SKM-1 treated with dmso at 0.1 percent for 144 hours (cell line): ENCODE data around the gene HSD17B4.
"Not testable (repeated sequence)": the region's sequence is repeated elsewhere in the genome, so short reads cannot be mapped to it uniquely, and the experiment has no call there.

Experiments used
- DNase-seq: peaks from one replicate; lab custom pipeline; 2025; ENCODE audit not compliant: unreplicated experiment; lab: John Stamatoyannopoulos, UW

Gene HSD17B4

DNA sequence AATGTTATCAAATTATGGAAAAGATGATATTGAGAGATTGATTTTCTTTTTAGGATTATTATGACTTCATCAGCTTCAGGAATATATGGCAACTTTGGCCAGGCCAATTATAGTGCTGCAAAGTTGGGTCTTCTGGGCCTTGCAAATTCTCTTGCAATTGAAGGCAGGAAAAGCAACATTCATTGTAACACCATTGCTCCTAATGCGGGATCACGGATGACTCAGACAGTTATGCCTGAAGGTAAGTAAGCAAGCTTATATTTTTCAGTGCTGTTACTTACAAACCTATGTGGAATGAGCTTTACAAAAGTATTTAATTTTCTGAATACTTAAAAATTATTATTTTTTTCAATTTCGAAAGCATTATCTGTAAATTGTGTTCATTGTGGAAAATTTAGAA is 26.5 kb downstream of the HSD17B4 start:
- DNase-seq = no peak

DNA sequence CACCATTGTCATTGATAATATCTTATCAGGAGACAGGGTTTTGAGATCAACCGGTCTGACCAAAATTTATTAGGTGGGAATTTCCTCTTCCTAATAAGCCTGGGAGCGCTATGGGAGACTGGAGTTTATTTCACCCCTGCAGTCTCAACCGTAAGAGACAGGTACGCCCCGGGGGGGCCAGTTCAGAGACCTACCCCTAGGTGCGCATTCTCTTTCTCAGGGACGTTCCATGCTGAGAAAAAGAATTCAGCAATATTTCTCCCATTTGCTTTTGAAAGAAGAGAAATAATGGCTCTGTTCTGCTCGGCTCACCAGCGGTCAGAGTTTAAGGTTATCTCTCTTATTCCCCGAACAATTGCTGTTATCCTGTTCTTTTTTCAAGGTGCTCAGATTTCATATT is 28.3 kb downstream of the HSD17B4 start:
- not testable (repeated sequence) for DNase-seq

DNA sequence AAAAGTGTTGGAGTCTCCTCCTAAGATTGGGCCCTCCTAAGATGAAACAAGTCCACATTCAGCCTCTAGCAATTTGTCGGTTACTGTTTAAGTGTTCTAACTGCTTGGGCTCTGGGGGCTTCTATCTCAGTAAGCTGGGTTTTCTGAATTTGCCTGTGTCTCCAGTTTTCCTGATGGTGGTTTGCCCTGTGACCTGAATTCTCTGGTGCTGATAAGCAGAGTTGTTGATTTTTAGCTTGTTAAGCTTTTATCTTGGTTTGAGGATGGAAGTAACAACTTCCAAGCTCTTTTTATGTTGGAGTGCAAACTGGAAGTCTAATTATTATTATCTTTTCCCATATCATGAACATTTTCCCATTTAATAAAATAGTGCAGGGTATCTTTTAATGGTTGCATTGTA is 30.9 kb downstream of the HSD17B4 start:
- DNase-seq = no peak

DNA sequence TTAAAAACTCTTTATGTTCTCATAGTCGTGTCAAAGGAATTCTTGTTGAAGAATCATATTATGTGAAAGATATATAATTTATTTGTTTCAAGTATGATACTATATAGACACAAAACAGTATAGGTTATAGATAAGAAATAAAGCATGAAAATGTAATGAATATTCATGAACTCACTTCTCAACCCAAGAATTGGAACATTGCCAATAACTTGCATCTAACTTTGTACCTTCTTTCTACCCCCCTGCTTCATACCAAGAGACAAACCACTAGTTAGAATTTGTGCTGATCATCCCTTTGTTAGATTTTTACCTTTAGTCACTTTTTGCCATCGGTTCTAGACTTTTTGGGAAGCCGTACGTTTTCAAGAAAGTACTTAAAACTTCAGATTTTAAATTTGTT is 32.6 kb downstream of the HSD17B4 start:
- no peak for DNase-seq

DNA sequence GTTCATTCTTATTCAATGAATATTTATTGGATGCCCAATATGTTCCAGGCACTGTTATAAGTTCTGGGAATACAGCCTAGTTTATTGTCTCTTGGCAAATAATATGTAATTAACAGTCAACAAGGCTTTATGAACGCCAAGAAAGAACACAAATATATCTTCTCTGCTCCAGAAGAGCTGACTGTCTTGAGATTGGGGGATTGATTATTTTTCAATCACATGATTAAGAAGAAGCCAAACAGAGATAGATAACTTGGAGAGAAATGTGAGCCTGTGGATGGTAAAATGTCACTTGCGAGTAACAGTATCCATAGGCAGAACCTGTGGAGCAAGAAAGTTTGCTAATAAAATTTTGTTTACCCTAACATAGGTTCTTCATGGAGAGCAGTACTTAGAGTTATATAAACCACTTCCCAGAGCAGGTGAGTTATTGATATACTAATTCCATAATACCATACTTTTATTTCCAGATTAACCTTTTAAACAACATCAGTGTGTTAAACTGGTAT is 49.4 kb downstream of the HSD17B4 start:
- DNase-seq = no peak

DNA sequence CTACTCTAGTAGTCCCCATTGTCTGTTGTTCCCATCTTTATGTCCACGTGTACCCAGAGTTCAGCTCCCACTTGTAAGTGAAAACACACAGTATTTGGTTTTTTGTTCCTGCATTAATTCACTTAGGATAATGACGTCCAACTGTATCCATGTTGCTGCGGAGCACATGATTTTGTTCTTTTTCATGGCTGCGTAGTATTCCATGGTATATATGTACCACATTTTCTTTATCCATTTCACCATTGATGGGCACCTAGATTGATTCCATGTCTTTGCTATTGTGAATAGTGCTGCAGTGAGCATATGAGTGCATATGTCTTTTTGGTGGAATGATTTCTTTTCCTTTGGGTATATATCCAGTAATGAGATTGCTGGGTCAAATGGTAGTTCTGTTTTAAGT is 51.6 kb downstream of the HSD17B4 start:
- DNase-seq = not testable (repeated sequence)

DNA sequence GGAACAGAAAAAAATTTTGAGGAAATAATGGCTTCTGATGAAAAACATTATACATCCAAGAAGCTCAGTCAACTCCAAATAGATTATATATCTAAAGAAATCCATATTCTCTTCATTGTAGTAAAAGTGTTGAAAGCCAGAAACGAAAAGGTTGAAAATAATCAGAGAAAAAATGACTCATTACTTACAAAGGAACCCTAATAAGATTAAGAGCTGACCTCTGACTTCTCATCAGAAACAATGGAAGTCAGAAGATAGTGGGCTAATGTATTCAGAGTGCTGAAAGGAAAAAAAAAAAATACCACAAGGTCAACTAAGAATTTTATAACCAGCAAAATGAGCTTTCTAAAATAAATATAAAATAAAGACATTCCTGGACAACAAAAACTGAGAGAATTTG is 60.0 kb downstream of the HSD17B4 start:
- no peak for DNase-seq

DNA sequence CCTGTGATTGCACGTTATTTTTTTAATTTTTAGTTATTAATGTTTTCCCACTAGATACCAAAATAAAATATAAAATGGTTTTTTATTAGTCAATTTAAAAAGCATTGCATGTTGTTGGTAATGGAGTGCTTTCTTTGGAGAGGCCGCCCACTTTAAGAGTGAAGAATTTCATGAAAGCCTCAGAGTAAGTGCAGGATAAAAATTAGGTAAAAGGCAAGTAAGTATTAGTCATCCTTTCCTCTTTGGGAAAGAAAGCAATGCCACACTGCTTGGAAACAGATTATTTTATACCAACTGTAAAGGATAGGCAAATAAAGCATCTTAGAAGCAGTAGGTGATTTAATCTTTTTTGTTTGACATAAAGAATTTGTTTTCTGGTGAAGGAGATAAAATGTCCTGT is 62.9 kb downstream of the HSD17B4 start:
- no peak for DNase-seq

DNA sequence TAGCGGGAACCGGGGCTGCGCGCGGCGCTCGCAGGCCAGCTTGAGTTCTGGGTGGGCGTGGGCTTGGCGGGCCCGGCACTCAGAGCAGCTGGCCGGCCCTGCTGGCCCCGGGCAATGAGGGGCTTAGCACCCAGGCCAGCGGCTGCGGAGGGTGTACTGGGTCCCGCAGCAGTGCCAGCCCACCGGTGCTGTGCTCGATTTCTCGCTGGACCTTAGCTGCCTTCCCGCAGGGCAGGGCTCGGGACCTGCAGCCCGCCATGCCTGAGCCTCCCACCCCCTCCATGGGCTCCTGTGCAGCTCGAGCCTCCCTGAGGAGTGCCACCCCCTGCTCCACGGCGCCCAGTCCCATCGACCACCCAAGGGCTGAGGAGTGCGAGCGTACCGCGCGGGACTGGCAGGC is 64.8 kb downstream of the HSD17B4 start:
- not testable (repeated sequence) for DNase-seq

DNA sequence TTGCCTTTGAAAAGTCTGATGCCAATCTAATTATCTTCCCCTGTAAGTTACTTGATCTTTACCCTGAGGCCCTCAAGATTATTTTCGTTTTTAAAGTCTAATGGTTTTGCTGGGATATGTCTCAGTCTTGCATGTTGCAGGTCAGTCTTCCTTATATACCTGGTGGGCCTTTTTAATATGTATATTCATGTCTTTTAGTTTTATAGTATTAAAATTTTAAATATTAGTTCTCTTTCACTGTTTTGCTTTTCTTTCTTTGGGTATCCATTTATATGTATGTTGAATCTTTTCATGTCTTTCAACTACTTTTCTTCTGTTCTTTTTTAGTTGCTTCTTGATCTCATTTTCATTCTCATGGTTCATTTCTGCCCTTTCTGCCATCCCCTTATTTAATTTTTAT is 68.9 kb downstream of the HSD17B4 start:
- no peak for DNase-seq

DNA sequence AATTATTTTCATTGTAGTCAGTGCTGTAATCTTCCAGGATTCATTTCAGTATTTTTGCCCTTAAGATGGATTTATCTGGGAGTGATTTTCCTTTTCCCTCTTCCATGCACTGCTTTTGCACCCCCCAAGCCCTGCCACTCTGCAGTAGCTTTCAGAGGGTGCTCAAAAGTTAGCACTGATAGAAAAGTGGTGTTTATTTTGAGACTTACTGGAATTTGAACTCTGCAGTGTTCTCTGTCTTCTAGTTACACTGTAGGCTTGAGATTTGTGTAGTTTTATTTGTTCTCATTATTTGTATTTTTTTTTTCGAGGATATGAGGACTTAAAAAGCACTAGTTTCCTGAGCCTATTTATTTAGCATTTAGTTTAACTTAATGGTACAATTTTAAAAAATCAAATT is 70.5 kb downstream of the HSD17B4 start:
- no peak for DNase-seq

DNA sequence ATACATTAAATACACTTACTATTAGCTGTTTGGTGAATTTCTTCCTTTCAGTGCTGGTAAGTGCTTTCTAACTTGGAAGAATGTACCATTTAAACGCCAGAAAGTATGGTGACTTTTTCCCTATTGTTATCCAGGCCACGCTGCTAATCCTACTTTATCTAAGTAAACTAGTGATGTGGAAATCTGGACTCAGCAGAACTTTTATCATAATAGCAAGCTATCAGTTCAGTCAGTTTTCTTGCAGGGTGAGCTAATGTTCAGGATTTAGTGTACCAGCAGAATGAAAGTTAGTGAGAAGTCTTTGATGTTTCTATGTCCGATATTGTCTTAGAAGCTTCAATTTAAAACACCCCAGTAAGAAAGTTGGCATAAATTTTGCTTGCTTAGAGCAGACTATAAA is 72.2 kb downstream of the HSD17B4 start:
- no peak for DNase-seq

DNA sequence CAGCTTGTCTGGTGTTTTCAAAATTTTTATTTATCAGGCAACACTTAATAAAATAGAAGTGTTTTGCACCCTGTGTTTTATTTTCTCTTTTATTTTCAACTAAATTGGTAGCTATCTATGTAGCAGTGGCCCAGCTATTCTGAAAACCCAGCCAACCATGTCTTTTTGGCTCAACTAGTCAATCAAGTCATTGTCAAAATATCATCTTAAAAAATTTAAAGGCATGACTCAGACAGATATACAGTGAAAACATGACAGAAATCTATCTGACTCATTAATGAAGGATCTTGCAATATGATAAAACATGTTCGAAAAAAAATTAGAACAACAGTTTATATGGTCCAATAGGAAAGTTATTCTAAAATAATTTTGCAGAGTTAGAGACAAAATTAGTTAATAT is 75.1 kb downstream of the HSD17B4 start:
- no peak for DNase-seq

DNA sequence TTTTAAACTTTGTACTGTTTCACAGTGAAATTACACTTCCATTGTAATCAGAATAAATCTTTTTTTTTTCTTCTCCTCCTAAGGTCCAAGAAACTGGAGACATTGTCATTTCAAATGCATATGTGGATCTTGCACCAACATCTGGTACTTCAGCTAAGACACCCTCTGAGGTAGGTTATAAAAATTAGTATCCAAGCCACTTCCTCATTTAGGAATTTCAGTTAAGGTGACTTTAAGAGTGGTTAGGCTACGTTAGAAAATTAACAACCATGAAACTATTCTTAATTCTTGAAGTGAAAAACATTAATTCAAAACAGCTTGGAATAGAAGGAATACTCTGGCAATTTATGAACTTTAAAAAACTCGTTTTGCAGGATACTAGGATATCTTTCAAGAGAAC is 77.5 kb downstream of the HSD17B4 start:
- DNase-seq = no peak

DNA sequence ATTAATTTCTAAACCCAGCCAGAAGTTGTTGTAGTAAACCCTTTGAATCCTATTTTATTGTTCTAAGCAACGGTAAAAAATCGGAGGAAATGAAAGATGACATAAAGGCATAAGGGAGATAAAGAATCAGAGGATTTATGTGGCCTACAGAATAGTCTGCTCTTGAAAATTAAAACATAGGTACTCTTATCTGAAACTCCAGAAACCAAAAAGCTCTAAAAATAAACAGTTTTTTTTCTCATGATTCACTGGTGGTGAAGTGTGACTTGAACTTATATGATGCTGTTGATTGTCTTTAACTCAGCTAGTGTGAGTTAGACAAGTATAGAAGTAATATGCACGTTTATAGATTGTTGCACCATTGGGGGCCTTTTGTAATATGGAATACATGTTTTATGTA is 80.3 kb downstream of the HSD17B4 start:
- DNase-seq = no peak

DNA sequence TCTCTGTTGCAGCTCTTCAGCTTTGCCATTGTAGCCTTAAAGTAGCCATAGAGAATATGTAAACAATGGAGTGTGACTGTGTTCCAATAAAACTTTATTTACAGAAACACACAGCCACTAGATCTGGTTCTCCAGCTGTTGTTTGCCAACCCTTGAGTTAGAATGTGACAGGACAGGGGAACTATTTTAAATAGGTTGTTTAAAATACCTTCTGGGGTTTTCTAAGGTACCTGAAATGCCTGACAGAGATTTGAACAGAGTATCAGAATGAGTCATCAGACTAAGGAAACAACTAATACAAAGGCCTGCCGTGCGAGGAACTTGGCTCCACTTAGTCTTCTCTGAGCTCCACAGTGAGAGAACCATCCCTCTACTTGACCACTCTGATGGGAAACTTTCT is 85.4 kb downstream of the HSD17B4 start:
- no peak for DNase-seq

DNA sequence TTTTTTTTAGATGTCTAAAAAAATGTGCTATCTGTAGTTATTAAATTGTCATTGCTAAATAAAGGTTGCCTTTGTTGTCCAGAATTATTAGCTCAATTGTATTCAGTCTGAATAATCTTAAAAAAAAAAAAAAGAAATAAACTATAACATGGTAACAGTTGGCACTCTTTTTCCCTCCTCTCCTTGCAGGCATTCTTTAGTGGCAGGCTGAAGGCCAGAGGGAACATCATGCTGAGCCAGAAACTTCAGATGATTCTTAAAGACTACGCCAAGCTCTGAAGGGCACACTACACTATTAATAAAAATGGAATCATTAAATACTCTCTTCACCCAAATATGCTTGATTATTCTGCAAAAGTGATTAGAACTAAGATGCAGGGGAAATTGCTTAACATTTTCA is 89.4 kb downstream of the HSD17B4 start:
- DNase-seq = no peak

DNA sequence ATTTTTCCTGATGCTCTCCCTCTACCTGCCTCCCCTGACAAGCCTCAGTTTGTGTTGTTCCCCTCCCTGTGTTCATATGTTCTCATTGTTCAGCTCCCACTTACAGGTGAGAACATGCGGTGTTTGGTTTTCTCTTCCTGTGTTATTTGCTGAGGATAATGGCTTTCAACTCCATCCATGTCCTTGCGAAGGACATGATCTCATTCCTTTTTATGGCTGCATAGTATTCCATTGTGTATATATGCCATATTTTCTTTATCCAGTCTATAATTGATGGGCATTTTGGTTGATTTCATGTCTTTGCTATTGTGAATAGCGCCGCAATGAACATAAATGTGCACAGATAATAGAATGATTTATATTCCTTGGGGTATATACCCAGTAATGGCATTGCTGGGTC is 99.5 kb downstream of the HSD17B4 start:
- no peak for DNase-seq

DNA sequence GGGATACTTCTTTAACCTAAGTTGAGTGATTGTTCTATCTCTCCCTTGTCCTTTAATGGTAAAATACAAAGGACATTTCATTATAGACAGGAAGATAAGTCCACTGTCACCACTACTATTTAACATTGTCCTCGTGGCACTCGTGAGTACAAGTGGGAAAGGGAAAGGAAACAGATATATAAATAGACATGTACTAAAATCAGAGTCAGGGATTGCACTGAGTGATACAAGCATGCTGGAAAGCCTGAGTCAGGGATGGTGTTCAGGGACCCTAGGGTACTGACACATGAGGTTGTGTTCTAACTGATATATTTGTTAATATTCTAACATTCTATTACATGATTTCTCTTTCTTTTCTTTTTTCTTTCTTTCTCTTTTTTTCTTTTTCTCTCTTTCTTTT is 102.3 kb downstream of the HSD17B4 start:
- DNase-seq = no peak

DNA sequence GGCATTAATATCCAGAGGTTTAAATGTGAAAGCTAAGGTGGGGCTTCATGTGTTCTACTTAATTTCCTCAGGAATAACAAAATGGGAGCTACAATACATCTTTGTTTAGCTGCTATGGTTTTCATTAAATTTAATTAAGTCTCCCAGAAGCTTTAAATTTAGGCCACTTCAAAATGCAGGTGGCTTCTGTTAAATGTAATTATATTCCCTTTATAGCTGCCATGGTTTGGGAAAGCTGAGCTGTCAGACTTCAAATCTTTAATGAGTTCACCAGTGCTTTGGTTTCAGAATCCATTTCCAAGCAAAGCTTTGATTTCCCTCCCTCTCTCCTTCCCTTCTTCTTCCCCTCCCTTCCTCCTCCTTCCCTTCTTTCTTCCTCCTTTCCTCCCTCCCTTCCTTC is 118.6 kb downstream of the HSD17B4 start:
- no peak for DNase-seq

DNA sequence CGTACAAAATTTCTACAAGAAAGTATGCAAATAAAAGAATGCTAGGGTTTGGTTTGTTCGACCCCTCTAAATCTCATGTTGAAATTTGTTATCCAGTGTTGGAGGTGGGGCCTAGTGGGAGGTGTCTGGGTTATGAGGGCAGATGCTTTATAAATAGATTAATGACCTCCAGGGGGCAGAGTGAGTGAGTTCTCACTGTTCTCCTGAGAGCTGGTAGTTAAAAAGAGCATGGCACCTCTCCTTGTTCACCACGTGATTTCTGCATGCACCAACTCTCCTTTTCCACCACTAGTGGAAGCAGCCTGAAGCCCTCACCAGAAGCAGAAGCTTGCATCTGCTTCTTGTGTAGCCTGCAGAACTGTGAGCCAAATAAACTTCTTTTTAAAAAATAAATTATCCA is 126.6 kb downstream of the HSD17B4 start:
- peak; percentile 65 for DNase-seq

DNA sequence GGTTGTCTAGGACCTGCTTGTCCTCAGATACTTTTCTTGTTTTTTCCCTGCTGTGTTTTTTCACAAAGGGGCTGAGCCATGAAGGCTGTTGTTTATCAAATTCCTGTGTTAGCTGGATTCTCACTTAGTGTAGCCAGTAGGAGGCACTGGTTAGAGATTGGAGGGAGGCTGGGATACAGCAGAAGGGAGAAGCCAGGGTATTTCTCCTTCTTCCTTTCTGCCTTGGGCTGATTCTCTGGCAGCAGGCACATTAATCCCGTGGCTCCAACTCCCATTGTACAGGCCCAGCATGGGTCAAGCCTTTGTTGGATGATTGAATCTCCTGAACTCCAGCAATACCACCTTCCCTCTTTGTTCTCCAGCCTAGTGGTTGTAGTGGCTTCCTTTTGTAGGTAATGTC is 130.7 kb downstream of the HSD17B4 start:
- no peak for DNase-seq

DNA sequence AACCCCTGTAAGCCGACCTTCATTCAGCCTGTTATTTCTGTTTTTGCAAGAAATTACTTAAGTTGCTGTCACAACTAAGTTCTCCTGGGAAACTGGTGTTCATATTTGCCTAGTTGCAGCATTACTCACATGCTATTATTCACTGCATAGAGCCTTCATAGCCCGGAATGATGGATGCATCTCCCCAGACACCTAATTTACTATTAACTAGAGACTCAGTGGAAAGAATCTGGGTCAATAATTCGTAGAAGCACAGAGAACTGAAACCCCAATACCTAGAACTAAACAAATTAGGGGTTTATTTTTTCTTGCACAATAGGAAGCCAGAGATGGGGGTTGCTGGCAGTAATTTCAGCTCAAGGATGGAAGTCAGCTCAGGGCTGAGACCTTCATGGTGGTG is 131.4 kb downstream of the HSD17B4 start:
- DNase-seq = no peak
